ENCODE results near the gene RCOR3. TPM values are rescaled to one million over a fixed set of nuclear protein-coding genes. Genes with fewer than 3 reads are reported as not detected.

RCOR3 gene
- total RNA-seq, 5 donors from 2014 or later (not counting 1 experiment from before 2014, with no cell fraction given), result 58.2 to 72.4 (median 62.2) TPM

GRCh38 chr1:211257826-211258225 is 1.3 kb upstream of the RCOR3 start:
- Histone ChIP-seq H3K27ac (ENCODE audit: low read length) (peak overlapping the region; percentile 69), H3K36me3 (ENCODE audit: control insufficient read depth in 2 of 2, extremely low read depth in 1 of 2, insufficient read depth in 1 of 2, low read length in 1 of 2) (peaks cover 0 to 5% of the 10 kb centered on the region in 2 donors), H3K27me3 (replicated peaks in 1 of 2; ENCODE audit: control insufficient read depth in 2 of 2, extremely low read depth in 1 of 2, insufficient read depth in 2 of 2, low read length in 1 of 2) (no peaks in the 10 kb centered on the region), H3K9me3 (no peaks in the 10 kb centered on the region), H3K4me3 (ENCODE audit: control insufficient read depth in 1 of 2, extremely low read depth in 1 of 2, low read length in 1 of 2) (peak overlapping the region; percentile 86 to 87), H3K4me1 (ENCODE audit: control insufficient read depth in 1 of 2, extremely low read depth in 1 of 2, insufficient read depth in 2 of 2, low read length in 2 of 2) (peaks cover 9 to 12% of the 10 kb centered on the region in 2 experiments)
- ATAC-seq (replicated peaks in 1 of 4) (no peak), DNase-seq (no peak)
- Mint-ChIP-seq H3K9me3 (no peaks in the 10 kb centered on the region), H3K4me1 (peaks cover 19 to 21% (median 20%) of the 10 kb centered on the region in 3 donors), H3K27ac (peak overlapping the region; percentile 90 to 97), H3K36me3 (peaks cover 4% of the 10 kb centered on the region), H3K4me3 (peak overlapping the region; percentile 86 to 95 (median 94)), H3K27me3 (no peaks in the 10 kb centered on the region)
- ChIA-PET POLR2A (no interaction called here), CTCF (interaction anchor here (0.9 to 1.8 kb wide), 6 partner anchors 29 to 778 kb away, joined by 3 to 9 read pairs (median 6); partner anchors contain the start of genes KCNH1 (in 2 of the 2), DTL (in 1 of the 2) and INTS7 (in 1 of the 2))
- WGBS (ENCODE audit: insufficient coverage), result no CpG with 5 or more reads among the region's 2 CpGs

GRCh38 chr1:211258310-211258755 is 833 bp upstream of the RCOR3 start:
- H3K4me1 Mint-ChIP-seq, result peaks cover 19 to 22% (median 20%) of the 10 kb centered on the region in 3 donors
- H3K27ac Mint-ChIP-seq, result peak overlapping the region; percentile 90 to 97
- ATAC-seq (replicated peaks in 1 of 4), result peak in 3 of 4 experiments; percentile 15 to 23 (median 18)
- H3K27me3 Mint-ChIP-seq, result no peaks in the 10 kb centered on the region
- H3K9me3 Mint-ChIP-seq, result no peaks in the 10 kb centered on the region
- Histone ChIP-seq H3K9me3 (no peaks in the 10 kb centered on the region), H3K4me1 (ENCODE audit: control insufficient read depth in 1 of 2, extremely low read depth in 1 of 2, insufficient read depth in 2 of 2, low read length in 2 of 2) (peaks cover 9 to 12% of the 10 kb centered on the region in 2 experiments), H3K27ac (ENCODE audit: low read length) (peak overlapping the region; percentile 69), H3K4me3 (ENCODE audit: control insufficient read depth in 1 of 2, extremely low read depth in 1 of 2, low read length in 1 of 2) (peak overlapping the region; percentile 86 to 87), H3K36me3 (ENCODE audit: control insufficient read depth in 2 of 2, extremely low read depth in 1 of 2, insufficient read depth in 1 of 2, low read length in 1 of 2) (peaks cover 0 to 5% of the 10 kb centered on the region in 2 donors), H3K27me3 (replicated peaks in 1 of 2; ENCODE audit: control insufficient read depth in 2 of 2, extremely low read depth in 1 of 2, insufficient read depth in 2 of 2, low read length in 1 of 2) (no peaks in the 10 kb centered on the region)
- 21% methylated on average over 5 of the region's 17 CpGs for WGBS (ENCODE audit: insufficient coverage)
- CTCF ChIA-PET, result interaction anchor here (0.7 to 1.8 kb wide), 7 partner anchors 29 to 777 kb away, joined by 3 to 9 read pairs (median 6); partner anchors contain the start of genes KCNH1 (in 2 of the 2), DTL (in 1 of the 2) and INTS7 (in 1 of the 2)
- POLR2A ChIA-PET, result no interaction called here
- H3K36me3 Mint-ChIP-seq, result peaks cover 4% of the 10 kb centered on the region
- peak; percentile 34 to 71 (median 48) for DNase-seq
- H3K4me3 Mint-ChIP-seq, result peak overlapping the region; percentile 86 to 95 (median 94)

GRCh38 chr1:211259638-211260126 is 516 bp downstream of the RCOR3 start:
- Histone ChIP-seq H3K4me3 (ENCODE audit: control insufficient read depth in 1 of 2, extremely low read depth in 1 of 2, low read length in 1 of 2) (peak overlapping the region; percentile 86 to 87), H3K27ac (ENCODE audit: low read length) (peak overlapping the region; percentile 82), H3K4me1 (ENCODE audit: control insufficient read depth in 1 of 2, extremely low read depth in 1 of 2, insufficient read depth in 2 of 2, low read length in 2 of 2) (peaks cover 9 to 14% of the 10 kb centered on the region in 2 experiments), H3K9me3 (no peaks in the 10 kb centered on the region), H3K36me3 (ENCODE audit: control insufficient read depth in 2 of 2, extremely low read depth in 1 of 2, insufficient read depth in 1 of 2, low read length in 1 of 2) (peaks cover 0 to 5% of the 10 kb centered on the region in 2 donors), H3K27me3 (replicated peaks in 1 of 2; ENCODE audit: control insufficient read depth in 2 of 2, extremely low read depth in 1 of 2, insufficient read depth in 2 of 2, low read length in 1 of 2) (no peaks in the 10 kb centered on the region)
- WGBS (ENCODE audit: insufficient coverage), result 0% methylated on average over 1 of the region's 39 CpGs
- peaks cover 9% of the 10 kb centered on the region for H3K36me3 Mint-ChIP-seq
- H3K4me3 Mint-ChIP-seq, result peak overlapping the region; percentile 86 to 95 (median 94)
- peaks cover 27 to 32% (median 27%) of the 10 kb centered on the region in 3 donors for H3K4me1 Mint-ChIP-seq
- POLR2A ChIA-PET, result interaction anchor here (0.6 to 1.6 kb wide), 5 partner anchors 15 to 1418 kb away, joined by 3 to 6 read pairs (median 4); no protein-coding TSS in a partner anchor
- H3K9me3 Mint-ChIP-seq, result no peaks in the 10 kb centered on the region
- H3K27ac Mint-ChIP-seq, result peak overlapping the region; percentile 85
- no peaks in the 10 kb centered on the region for H3K27me3 Mint-ChIP-seq
- peak; percentile 28 to 40 (median 31) for ATAC-seq (replicated peaks in 1 of 4)
- peak in 17 of 35 experiments; percentile 15 to 53 (median 45) for DNase-seq
- CTCF ChIA-PET, result interaction anchor here in 1 of 2 donors (0.7 kb wide), 1 partner anchor 1607 kb away, joined by 4 read pairs; no protein-coding TSS in a partner anchor

GRCh38 chr1:211260141-211261107 is 1.3 kb downstream of the RCOR3 start:
- Histone ChIP-seq H3K4me3 (ENCODE audit: control insufficient read depth in 1 of 2, extremely low read depth in 1 of 2, low read length in 1 of 2) (peak overlapping the region; percentile 86 to 87), H3K27me3 (replicated peaks in 1 of 2; ENCODE audit: control insufficient read depth in 2 of 2, extremely low read depth in 1 of 2, insufficient read depth in 2 of 2, low read length in 1 of 2) (no peaks in the 10 kb centered on the region), H3K4me1 (ENCODE audit: control insufficient read depth in 1 of 2, extremely low read depth in 1 of 2, insufficient read depth in 2 of 2, low read length in 2 of 2) (peaks cover 9 to 16% of the 10 kb centered on the region in 2 experiments), H3K27ac (ENCODE audit: low read length) (peak overlapping the region; percentile 47), H3K9me3 (no peaks in the 10 kb centered on the region), H3K36me3 (ENCODE audit: control insufficient read depth in 2 of 2, extremely low read depth in 1 of 2, insufficient read depth in 1 of 2, low read length in 1 of 2) (peaks cover 0 to 5% of the 10 kb centered on the region in 2 donors)
- peak overlapping the region; percentile 86 to 95 (median 94) for H3K4me3 Mint-ChIP-seq
- H3K36me3 Mint-ChIP-seq, result peaks cover 9% of the 10 kb centered on the region
- POLR2A ChIA-PET, result interaction anchor here (0.6 to 1.6 kb wide), 6 partner anchors 14 to 1419 kb away, joined by 3 to 6 read pairs (median 4); no protein-coding TSS in a partner anchor
- H3K4me1 Mint-ChIP-seq, result peaks cover 29 to 33% (median 31%) of the 10 kb centered on the region in 3 donors
- WGBS (ENCODE audit: insufficient coverage), result under 1% methylated on average over 45 of the region's 59 CpGs
- peak overlapping the region; percentile 74 to 77 for H3K27ac Mint-ChIP-seq
- DNase-seq, result peak in 34 of 35 experiments; percentile 28 to 72 (median 46)
- no peaks in the 10 kb centered on the region for H3K27me3 Mint-ChIP-seq
- no peaks in the 10 kb centered on the region for H3K9me3 Mint-ChIP-seq
- CTCF ChIA-PET, result interaction anchor here (0.5 to 1.0 kb wide), 4 partner anchors 106 to 1606 kb away, joined by 3 to 4 read pairs (median 4); no protein-coding TSS in a partner anchor
- peak; percentile 14 to 32 (median 24) for ATAC-seq (replicated peaks in 1 of 4)

GRCh38 chr1:211261229-211261628 is 2.1 kb downstream of the RCOR3 start:
- H3K9me3 ChIP-seq, result no peaks in the 10 kb centered on the region
- Mint-ChIP-seq H3K9me3 (no peaks in the 10 kb centered on the region), H3K27ac (peak overlapping the region; percentile 29 to 77), H3K36me3 (peaks cover 9% of the 10 kb centered on the region), H3K4me3 (peak overlapping the region; percentile 86 to 95 (median 94)), H3K27me3 (no peaks in the 10 kb centered on the region), H3K4me1 (peaks cover 32 to 37% (median 37%) of the 10 kb centered on the region in 3 donors)
- DNase-seq (no peak), ATAC-seq (replicated peaks in 1 of 4) (no peak)
- H3K4me1 ChIP-seq (ENCODE audit: control insufficient read depth in 1 of 2, extremely low read depth in 1 of 2, insufficient read depth in 2 of 2, low read length in 2 of 2), result peaks cover 9 to 16% of the 10 kb centered on the region in 2 experiments
- no peak overlapping the region for H3K27ac ChIP-seq (ENCODE audit: low read length)
- peaks cover 0 to 5% of the 10 kb centered on the region in 2 donors for H3K36me3 ChIP-seq (ENCODE audit: control insufficient read depth in 2 of 2, extremely low read depth in 1 of 2, insufficient read depth in 1 of 2, low read length in 1 of 2)
- H3K27me3 ChIP-seq (replicated peaks in 1 of 2; ENCODE audit: control insufficient read depth in 2 of 2, extremely low read depth in 1 of 2, insufficient read depth in 2 of 2, low read length in 1 of 2), result no peaks in the 10 kb centered on the region
- ChIA-PET CTCF (interaction anchor here (0.5 to 0.6 kb wide), 2 partner anchors 107 to 207 kb away, joined by 3 read pairs; no protein-coding TSS in a partner anchor), POLR2A (interaction anchor here in 1 of 2 donors (0.6 kb wide), 1 partner anchor 80 kb away, joined by 3 read pairs; no protein-coding TSS in a partner anchor)
- no CpG with 5 or more reads among the region's 2 CpGs for WGBS (ENCODE audit: insufficient coverage)
- peak overlapping the region; percentile 86 to 87 for H3K4me3 ChIP-seq (ENCODE audit: control insufficient read depth in 1 of 2, extremely low read depth in 1 of 2, low read length in 1 of 2)

All from T-cell (primary cell).